ENCODE results near the gene CEPT1. TPM values are rescaled to one million over a fixed set of nuclear protein-coding genes. Genes with fewer than 3 reads are reported as not detected.
A peak's percentile ranks its signal among the peaks of the same experiment; 100 is the strongest.

Gene CEPT1
- total and polyA plus RNA-seq, 10 of the 15 experiments (the other 5 are each of a cell fraction or from before 2014, with no cell fraction given) = 29.4 to 77.9 (median 54.8) TPM

- TF ChIP-seq, protein P1, sequence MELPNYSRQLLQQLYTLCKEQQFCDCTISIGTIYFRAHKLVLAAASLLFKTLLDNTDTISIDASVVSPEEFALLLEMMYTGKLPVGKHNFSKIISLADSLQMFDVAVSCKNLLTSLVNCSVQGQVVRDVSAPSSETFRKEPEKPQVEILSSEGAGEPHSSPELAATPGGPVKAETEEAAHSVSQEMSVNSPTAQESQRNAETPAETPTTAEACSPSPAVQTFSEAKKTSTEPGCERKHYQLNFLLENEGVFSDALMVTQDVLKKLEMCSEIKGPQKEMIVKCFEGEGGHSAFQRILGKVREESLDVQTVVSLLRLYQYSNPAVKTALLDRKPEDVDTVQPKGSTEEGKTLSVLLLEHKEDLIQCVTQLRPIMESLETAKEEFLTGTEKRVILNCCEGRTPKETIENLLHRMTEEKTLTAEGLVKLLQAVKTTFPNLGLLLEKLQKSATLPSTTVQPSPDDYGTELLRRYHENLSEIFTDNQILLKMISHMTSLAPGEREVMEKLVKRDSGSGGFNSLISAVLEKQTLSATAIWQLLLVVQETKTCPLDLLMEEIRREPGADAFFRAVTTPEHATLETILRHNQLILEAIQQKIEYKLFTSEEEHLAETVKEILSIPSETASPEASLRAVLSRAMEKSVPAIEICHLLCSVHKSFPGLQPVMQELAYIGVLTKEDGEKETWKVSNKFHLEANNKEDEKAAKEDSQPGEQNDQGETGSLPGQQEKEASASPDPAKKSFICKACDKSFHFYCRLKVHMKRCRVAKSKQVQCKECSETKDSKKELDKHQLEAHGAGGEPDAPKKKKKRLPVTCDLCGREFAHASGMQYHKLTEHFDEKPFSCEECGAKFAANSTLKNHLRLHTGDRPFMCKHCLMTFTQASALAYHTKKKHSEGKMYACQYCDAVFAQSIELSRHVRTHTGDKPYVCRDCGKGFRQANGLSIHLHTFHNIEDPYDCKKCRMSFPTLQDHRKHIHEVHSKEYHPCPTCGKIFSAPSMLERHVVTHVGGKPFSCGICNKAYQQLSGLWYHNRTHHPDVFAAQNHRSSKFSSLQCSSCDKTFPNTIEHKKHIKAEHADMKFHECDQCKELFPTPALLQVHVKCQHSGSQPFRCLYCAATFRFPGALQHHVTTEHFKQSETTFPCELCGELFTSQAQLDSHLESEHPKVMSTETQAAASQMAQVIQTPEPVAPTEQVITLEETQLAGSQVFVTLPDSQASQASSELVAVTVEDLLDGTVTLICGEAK (IDR thresholded peaks at IDR 0.05; ENCODE audit: borderline replicate concordance) = no peak
- TF ChIP-seq MEF2A (IDR thresholded peaks at IDR 0.05; ENCODE audit: insufficient read depth, low read depth, low read length) = peak; percentile 95
- TF ChIP-seq MLLT1 (IDR thresholded peaks at IDR 0.05) = peak; percentile 98
- peak; percentile 88 for TF ChIP-seq JUNB (IDR thresholded peaks at IDR 0.05)
- no peak for TF ChIP-seq ZNF384 (IDR thresholded peaks at IDR 0.05; ENCODE audit: borderline replicate concordance, low read depth, low read length)
- no peak for TF ChIP-seq MTA3 (IDR thresholded peaks at IDR 0.05; ENCODE audit: borderline replicate concordance, low read length)
- TF ChIP-seq MEF2B (IDR thresholded peaks at IDR 0.05; ENCODE audit: partially characterized antibody, poor library complexity, severe bottlenecking) = no peak
- TF ChIP-seq SPI1 (IDR thresholded peaks at IDR 0.05; ENCODE audit: borderline replicate concordance, insufficient read depth, low read depth, low read length) = peak; percentile 89
- peak; percentile 70; the same call in 1 of the 2 replicates for TF ChIP-seq TAF1 (IDR thresholded peaks at IDR 0.05; ENCODE audit: borderline replicate concordance, low read depth, low read length)
- no peak for TF ChIP-seq MYB (IDR thresholded peaks at IDR 0.05; ENCODE audit: borderline replicate concordance, low read depth, low read length)
- no peak for TF ChIP-seq CBX3 (IDR thresholded peaks at IDR 0.05; ENCODE audit: borderline replicate concordance, low read depth)
- TF ChIP-seq ZNF207 (IDR thresholded peaks at IDR 0.05; ENCODE audit: borderline replicate concordance) = no peak; the same call in 1 of the 2 replicates
- TF ChIP-seq EP300 (IDR thresholded peaks at IDR 0.05; ENCODE audit: borderline replicate concordance in 1 of 2, control insufficient read depth in 1 of 2, low read depth in 2 of 2, low read length in 2 of 2) = peak; percentile 85 to 98
- TF ChIP-seq SMAD1 (IDR thresholded peaks at IDR 0.05; ENCODE audit: low read depth, partially characterized antibody) = peak; percentile 98
- TF ChIP-seq HDAC2 (IDR thresholded peaks at IDR 0.05) = no peak
- no peak for TF ChIP-seq PAX8 (IDR thresholded peaks at IDR 0.05)
- TF ChIP-seq SRF (IDR thresholded peaks at IDR 0.05; ENCODE audit: low read depth in 2 of 2, low read length in 2 of 2) = 0 out of 4 replicates have a peak, but pooled peaks of 1 of the 2 experiments have one; percentile 26
- peak in 1 of 2 experiments; percentile 96; a peak in 2 of 4 replicates for TF ChIP-seq ETV6 (conservative IDR thresholded peaks at IDR 0.05 in 1 of 2, IDR thresholded peaks at IDR 0.05 in 1 of 2; ENCODE audit: borderline replicate concordance in 1 of 2, low read depth in 1 of 2)
- TF ChIP-seq CREM (IDR thresholded peaks at IDR 0.05; ENCODE audit: low read depth) = peak; percentile 86
- peak in 1 of 2 experiments; percentile 22; a peak in 1 of 3 replicates for TF ChIP-seq EGR1 (IDR thresholded peaks at IDR 0.05; ENCODE audit: borderline replicate concordance in 1 of 2, low read depth in 2 of 2, low read length in 2 of 2)
- peak in 2 of 3 experiments; percentile 25 to 28; a peak in 3 of 6 replicates for TF ChIP-seq CTCF (IDR thresholded peaks at IDR 0.05 in 2 of 3, conservative IDR thresholded peaks at IDR 0.05 in 1 of 3; ENCODE audit: control insufficient read depth in 2 of 3, extremely low read depth in 1 of 3, insufficient read depth in 1 of 3, low read depth in 3 of 3, low read length in 3 of 3)
Measured at GRCh38 chr1:111221633-111222291, 81.7 kb downstream of the CEPT1 start (continued).

Measured in GM12878 (cell line).